Gastroesophageal sphincter (tissue), 4 donors: Measurements from ENCODE around the gene DENND6A. TPM values are rescaled to one million over a fixed set of nuclear protein-coding genes. Genes with fewer than 3 reads are reported as not detected.
A peak's percentile ranks its signal among the peaks of the same experiment; 100 is the strongest.
"Not testable (repeated sequence)": the region's sequence is repeated elsewhere in the genome, so short reads cannot be mapped to it uniquely, and the experiment has no call there.

Source experiments
- ATAC-seq: fragments of 150-250 bp; one replicate; pipeline ENCODE4 v1.9.1; 2016; ENCODE audit warnings: mild to moderate bottlenecking, moderate library complexity
- H3K27ac ChIP-seq, 4 donors: fragments of 200-600 bp; sonication (generic) in 3 of 4; 1 replicate in 3 of 4; 2 replicates in 1 of 4; pipeline ENCODE4 v1.5.1; 2016 to 2019
- H3K27me3 ChIP-seq: fragments of 200-600 bp; sonication (generic); one replicate; pipeline ENCODE4 v1.5.1; 2019
- H3K36me3 ChIP-seq, 2 donors: fragments of 200-600 bp; sonication (generic); one replicate each; pipeline ENCODE4 v1.5.1; 2019; ENCODE audit warnings: control low read depth in 1 of 2
- H3K4me1 ChIP-seq, 3 donors: fragments of 200-600 bp; sonication (generic); 1 replicate in 2 of 3; 2 replicates in 1 of 3; pipeline ENCODE4 v1.5.1; 2016 to 2019; ENCODE audit warnings: control low read depth in 2 of 3
- H3K4me3 ChIP-seq, 2 donors: fragments of 200-600 bp; sonication (generic); one replicate each; pipeline ENCODE4 v1.5.1; 2019; ENCODE audit warnings: mild to moderate bottlenecking in 1 of 2, moderate library complexity in 1 of 2
- H3K9me3 ChIP-seq, 3 donors: fragments of 200-600 bp; sonication (generic); one replicate each; pipeline ENCODE4 v1.5.1; 2017 to 2019; ENCODE audit warnings: control low read depth in 2 of 3
- EP300 ChIP-seq: sonication (generic); formaldehyde crosslinking; IDR thresholded peaks from one replicate; pipeline ENCODE4 v1.6.1; 2017; ENCODE audit warnings: antibody characterized with exemption, mild to moderate bottlenecking
- POLR2A ChIP-seq, 2 donors: fragments of 450-650 bp; IDR thresholded peaks; one replicate each; pipeline ENCODE4 v1.6.1; 2017; ENCODE audit warnings: antibody characterized with exemption in 2 of 2, mild to moderate bottlenecking in 2 of 2, moderate library complexity in 1 of 2
- POLR2AphosphoS5 ChIP-seq: sonication (generic); formaldehyde crosslinking; IDR thresholded peaks from one replicate; pipeline ENCODE4 v1.6.1; 2017; ENCODE audit warnings: antibody characterized with exemption
- WGBS, 2 donors: methylation state at CpG; one replicate each; pipeline ENCODE4 v1.1.5; 2018; ENCODE audit warnings: low coverage in 1 of 2; 5-methylcytosine and 5-hydroxymethylcytosine counted together
- total RNA-seq, 4 donors: library from RNA; depleted of rRNA; stranded (reverse); fragments of >200 nt; gene quantifications; one replicate each; pipeline ENCODE4 v1.1.0, GENCODE V29; 2016
- TF ChIP-seq, protein P1 (sequence below), 4 experiments: fragments of 200-600 bp in 2 of 4; fragments of 450-650 bp in 2 of 4; sonication (generic) in 1 of 4; IDR thresholded peaks; one replicate each; pipeline ENCODE4 v1.5.1; 2017 to 2019; ENCODE audit warnings: antibody characterized with exemption in 4 of 4, mild to moderate bottlenecking in 2 of 4, moderate library complexity in 2 of 4

The DENND6A gene
- total RNA-seq, 4 donors from 2014 or later, result 25.8 to 56.0 (median 47.2) TPM

- no peak for ATAC-seq
- WGBS, 2 donors, result 5 to 9% methylated on average over 2 of the region's 2 CpGs
- no peak for TF ChIP-seq POLR2AphosphoS5
- TF ChIP-seq, protein P1, sequence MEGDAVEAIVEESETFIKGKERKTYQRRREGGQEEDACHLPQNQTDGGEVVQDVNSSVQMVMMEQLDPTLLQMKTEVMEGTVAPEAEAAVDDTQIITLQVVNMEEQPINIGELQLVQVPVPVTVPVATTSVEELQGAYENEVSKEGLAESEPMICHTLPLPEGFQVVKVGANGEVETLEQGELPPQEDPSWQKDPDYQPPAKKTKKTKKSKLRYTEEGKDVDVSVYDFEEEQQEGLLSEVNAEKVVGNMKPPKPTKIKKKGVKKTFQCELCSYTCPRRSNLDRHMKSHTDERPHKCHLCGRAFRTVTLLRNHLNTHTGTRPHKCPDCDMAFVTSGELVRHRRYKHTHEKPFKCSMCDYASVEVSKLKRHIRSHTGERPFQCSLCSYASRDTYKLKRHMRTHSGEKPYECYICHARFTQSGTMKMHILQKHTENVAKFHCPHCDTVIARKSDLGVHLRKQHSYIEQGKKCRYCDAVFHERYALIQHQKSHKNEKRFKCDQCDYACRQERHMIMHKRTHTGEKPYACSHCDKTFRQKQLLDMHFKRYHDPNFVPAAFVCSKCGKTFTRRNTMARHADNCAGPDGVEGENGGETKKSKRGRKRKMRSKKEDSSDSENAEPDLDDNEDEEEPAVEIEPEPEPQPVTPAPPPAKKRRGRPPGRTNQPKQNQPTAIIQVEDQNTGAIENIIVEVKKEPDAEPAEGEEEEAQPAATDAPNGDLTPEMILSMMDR (IDR thresholded peaks at IDR 0.05), result no peak
- TF ChIP-seq EP300, result no peak
Observed at GRCh38 chr3:57709031-57709430, 16.2 kb upstream of the DENND6A start.

GRCh38 chr3:57706462-57706861 lies 13.6 kb upstream of the DENND6A start:
- WGBS, 2 donors, result 62 to 63% methylated on average over 2 to 3 of the region's 3 CpGs
- no peaks in the 10 kb centered on the region for H3K9me3 ChIP-seq
- no peaks in the 10 kb centered on the region for H3K27me3 ChIP-seq
- no peak overlapping the region for H3K4me3 ChIP-seq
- no peaks in the 10 kb centered on the region for H3K36me3 ChIP-seq
- no peak for ATAC-seq
- no peak overlapping the region for H3K27ac ChIP-seq
- peaks cover 0 to 15% (median 0%) of the 10 kb centered on the region in 3 donors for H3K4me1 ChIP-seq
- TF ChIP-seq EP300, result no peak

More at GRCh38 chr3:57709031-57709430, 16.2 kb upstream of the DENND6A start:
- H3K27ac ChIP-seq, result peak overlapping the region in 2 of 4 donors; percentile 19 to 20
- no peak overlapping the region for H3K4me3 ChIP-seq
- H3K27me3 ChIP-seq, result no peaks in the 10 kb centered on the region
- peaks cover 0 to 15% (median 0%) of the 10 kb centered on the region in 3 donors for H3K4me1 ChIP-seq
- no peaks in the 10 kb centered on the region for H3K36me3 ChIP-seq
- no peaks in the 10 kb centered on the region for H3K9me3 ChIP-seq

DNA sequence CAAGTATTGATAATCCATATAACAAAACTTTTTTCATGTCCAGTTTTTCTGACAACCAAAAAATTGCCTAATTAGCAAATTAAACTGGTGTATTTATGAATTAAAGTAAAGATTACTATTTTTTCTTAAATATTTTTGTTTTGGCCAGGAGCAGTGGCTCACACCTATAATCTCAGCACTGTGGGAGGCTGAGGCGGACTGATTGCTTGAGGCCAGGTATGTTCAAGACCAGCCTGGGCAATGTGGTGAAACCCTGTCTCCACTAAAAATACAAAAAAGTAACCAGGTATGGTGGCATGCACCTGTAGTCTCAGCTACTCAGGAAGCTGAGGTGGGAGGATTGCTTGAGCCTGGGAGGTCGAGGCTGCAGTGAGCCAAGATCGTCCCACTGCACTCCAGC lies 12.5 kb upstream of the DENND6A start:
- H3K27me3 ChIP-seq, H3K4me3 ChIP-seq, ATAC-seq, H3K27ac ChIP-seq, H3K9me3 ChIP-seq, H3K36me3 ChIP-seq: not testable (repeated sequence)
- H3K4me1 ChIP-seq, result peaks cover 0 to 15% (median 0%) of the 10 kb centered on the region in 3 donors
- WGBS, 2 donors, result 96 to 100% methylated on average over 3 of the region's 3 CpGs

GRCh38 chr3:57701781-57702180 lies 8.9 kb upstream of the DENND6A start:
- no peak overlapping the region for H3K4me3 ChIP-seq
- WGBS, 2 donors, result 81 to 97% methylated on average over 4 to 5 of the region's 6 CpGs
- H3K27me3 ChIP-seq, result no peaks in the 10 kb centered on the region
- H3K36me3 ChIP-seq, result no peaks in the 10 kb centered on the region
- H3K4me1 ChIP-seq, result no peaks in the 10 kb centered on the region
- TF ChIP-seq, protein P1 (IDR thresholded peaks at IDR 0.05), result no peak
- TF ChIP-seq POLR2AphosphoS5 (no peak), POLR2A (IDR thresholded peaks at IDR 0.05) (no peak), EP300 (no peak)
- no peaks in the 10 kb centered on the region for H3K9me3 ChIP-seq
- no peak for ATAC-seq
- H3K27ac ChIP-seq, result no peak overlapping the region

DNA sequence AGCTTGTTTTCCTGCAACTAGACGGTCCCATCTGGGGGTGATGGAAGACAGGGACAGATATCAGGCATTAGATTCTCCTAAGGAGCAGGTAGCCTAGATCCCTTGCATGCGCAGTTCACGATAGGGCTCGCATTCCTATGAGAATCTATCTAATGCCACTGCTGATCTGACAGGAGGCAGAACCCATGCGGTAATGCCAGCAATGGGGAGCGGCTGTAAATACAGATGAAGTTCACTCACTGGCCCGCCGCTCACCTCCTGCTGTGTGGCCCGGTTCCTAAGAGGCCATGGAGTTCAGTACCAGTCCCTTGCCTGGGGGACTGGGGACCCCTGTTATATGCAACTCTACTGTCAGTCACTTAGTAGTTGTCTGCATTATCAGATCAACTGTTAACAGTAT lies 7.9 kb upstream of the DENND6A start:
- H3K4me1 ChIP-seq, result no peaks in the 10 kb centered on the region
- H3K9me3 ChIP-seq, result no peaks in the 10 kb centered on the region
- 78 to 88% methylated on average over 7 to 8 of the region's 9 CpGs for WGBS, 2 donors
- H3K4me3 ChIP-seq, result no peak overlapping the region
- TF ChIP-seq EP300, result no peak
- H3K27me3 ChIP-seq, result no peaks in the 10 kb centered on the region
- no peak for ATAC-seq
- H3K36me3 ChIP-seq, result no peaks in the 10 kb centered on the region
- H3K27ac ChIP-seq, result no peak overlapping the region

DNA sequence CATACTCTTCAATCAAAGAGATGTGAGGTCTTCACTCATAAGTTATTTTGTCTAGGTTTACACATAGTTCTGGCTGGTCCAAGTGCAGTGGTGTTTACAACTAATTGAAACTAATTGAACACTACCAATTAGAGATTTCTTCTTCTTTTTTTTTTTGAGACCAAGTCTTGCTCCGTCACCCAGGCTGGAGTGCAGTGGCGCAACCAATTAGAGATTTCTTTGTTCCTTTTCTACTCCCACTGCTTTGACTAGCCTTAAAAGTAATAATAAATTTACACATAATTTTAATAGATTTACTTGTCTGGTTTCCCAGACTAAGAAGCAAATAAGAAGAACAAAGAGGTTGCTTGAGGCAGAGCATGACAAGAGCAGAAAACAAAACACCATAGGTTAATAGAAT lies 6.7 kb upstream of the DENND6A start:
- Histone ChIP-seq H3K27me3 (no peaks in the 10 kb centered on the region), H3K4me1 (no peaks in the 10 kb centered on the region), H3K9me3 (no peaks in the 10 kb centered on the region), H3K36me3 (no peaks in the 10 kb centered on the region), H3K27ac (no peak overlapping the region), H3K4me3 (no peak overlapping the region)
- WGBS, 2 donors, result 50 to 82% methylated on average over 1 to 2 of the region's 2 CpGs
- TF ChIP-seq, protein P1 (IDR thresholded peaks at IDR 0.05), result no peak
- TF ChIP-seq POLR2AphosphoS5 (no peak), EP300 (no peak), POLR2A (IDR thresholded peaks at IDR 0.05) (no peak)
- ATAC-seq, result no peak
